ENCODE measurements around the gene TLCD3A.

Gene TLCD3A

GRCh38 chr17:743139-743538 lies 10.7 kb downstream of the TLCD3A start:
- Histone ChIP-seq H3K36me3 (replicated peaks; ENCODE audit: low read depth, low read length) (peaks cover 62% of the 10 kb centered on the region), H2AFZ (ENCODE audit: low read depth, low read length) (no peak overlapping the region), H3K4me2 (ENCODE audit: low read length) (no peak overlapping the region), H3K79me2 (ENCODE audit: low read length) (peaks cover 75% of the 10 kb centered on the region), H3K9ac (ENCODE audit: low read length) (no peak overlapping the region), H4K20me1 (ENCODE audit: insufficient read depth, low read length) (peaks cover 37% of the 10 kb centered on the region), H3K9me3 (ENCODE audit: insufficient read depth, low read length) (no peaks in the 10 kb centered on the region), H3K27ac (ENCODE audit: low read length) (no peak overlapping the region), H3K4me1 (ENCODE audit: low read length) (peaks cover 20% of the 10 kb centered on the region), H3K4me3 (ENCODE audit: low read length) (no peak overlapping the region), H3K27me3 (ENCODE audit: low read depth, low read length) (no peaks in the 10 kb centered on the region)
- no peak for TF ChIP-seq EZH2phosphoT487 (IDR thresholded peaks at IDR 0.05; ENCODE audit: low read depth)
- TF ChIP-seq CTCF (IDR thresholded peaks at IDR 0.05; ENCODE audit: low read depth, low read length): no peak

GRCh38 chr17:744937-745336 lies 12.5 kb downstream of the TLCD3A start:
- Histone ChIP-seq H3K27me3 (ENCODE audit: low read depth, low read length) (no peaks in the 10 kb centered on the region), H3K9ac (ENCODE audit: low read length) (no peak overlapping the region), H3K4me1 (ENCODE audit: low read length) (peaks cover 15% of the 10 kb centered on the region), H4K20me1 (ENCODE audit: insufficient read depth, low read length) (peaks cover 40% of the 10 kb centered on the region), H3K36me3 (replicated peaks; ENCODE audit: low read depth, low read length) (peaks cover 67% of the 10 kb centered on the region), H3K4me2 (ENCODE audit: low read length) (no peak overlapping the region), H3K4me3 (ENCODE audit: low read length) (no peak overlapping the region), H3K9me3 (ENCODE audit: insufficient read depth, low read length) (no peaks in the 10 kb centered on the region), H2AFZ (ENCODE audit: low read depth, low read length) (no peak overlapping the region), H3K79me2 (ENCODE audit: low read length) (peaks cover 81% of the 10 kb centered on the region), H3K27ac (ENCODE audit: low read length) (no peak overlapping the region)
- TF ChIP-seq CTCF (IDR thresholded peaks at IDR 0.05; ENCODE audit: low read depth, low read length): no peak
- no peak for TF ChIP-seq EZH2phosphoT487 (IDR thresholded peaks at IDR 0.05; ENCODE audit: low read depth)

- no peak overlapping the region for H3K4me2 ChIP-seq (ENCODE audit: low read length)
- H2AFZ ChIP-seq (ENCODE audit: low read depth, low read length): no peak overlapping the region
- TF ChIP-seq CTCF (IDR thresholded peaks at IDR 0.05; ENCODE audit: low read depth, low read length) (no peak), EZH2phosphoT487 (IDR thresholded peaks at IDR 0.05; ENCODE audit: low read depth) (no peak)
- peaks cover 11% of the 10 kb centered on the region for H3K4me1 ChIP-seq (ENCODE audit: low read length)
- no peaks in the 10 kb centered on the region for H3K27me3 ChIP-seq (ENCODE audit: low read depth, low read length)
- H3K27ac ChIP-seq (ENCODE audit: low read length): no peak overlapping the region
- H3K79me2 ChIP-seq (ENCODE audit: low read length): peaks cover 86% of the 10 kb centered on the region
- peaks cover 72% of the 10 kb centered on the region for H3K36me3 ChIP-seq (replicated peaks; ENCODE audit: low read depth, low read length)
- H4K20me1 ChIP-seq (ENCODE audit: insufficient read depth, low read length): peaks cover 40% of the 10 kb centered on the region
- no peak overlapping the region for H3K9ac ChIP-seq (ENCODE audit: low read length)
- H3K4me3 ChIP-seq (ENCODE audit: low read length): no peak overlapping the region
- H3K9me3 ChIP-seq (ENCODE audit: insufficient read depth, low read length): no peaks in the 10 kb centered on the region
Measured at GRCh38 chr17:745406-745805, 13.0 kb downstream of the TLCD3A start.

GRCh38 chr17:746181-746580 lies 13.8 kb downstream of the TLCD3A start:
- Histone ChIP-seq H3K36me3 (replicated peaks; ENCODE audit: low read depth, low read length) (peaks cover 70% of the 10 kb centered on the region), H3K27me3 (ENCODE audit: low read depth, low read length) (no peaks in the 10 kb centered on the region), H3K9ac (ENCODE audit: low read length) (no peak overlapping the region), H4K20me1 (ENCODE audit: insufficient read depth, low read length) (peaks cover 32% of the 10 kb centered on the region), H2AFZ (ENCODE audit: low read depth, low read length) (no peak overlapping the region), H3K27ac (ENCODE audit: low read length) (no peak overlapping the region), H3K4me1 (ENCODE audit: low read length) (peaks cover 9% of the 10 kb centered on the region), H3K4me3 (ENCODE audit: low read length) (no peak overlapping the region), H3K4me2 (ENCODE audit: low read length) (no peak overlapping the region), H3K79me2 (ENCODE audit: low read length) (peaks cover 90% of the 10 kb centered on the region), H3K9me3 (ENCODE audit: insufficient read depth, low read length) (no peaks in the 10 kb centered on the region)
- TF ChIP-seq CTCF (IDR thresholded peaks at IDR 0.05; ENCODE audit: low read depth, low read length): no peak
- no peak for TF ChIP-seq EZH2phosphoT487 (IDR thresholded peaks at IDR 0.05; ENCODE audit: low read depth)
